ENCODE results near the gene UBA6.
A peak's percentile ranks its signal among the peaks of the same experiment; 100 is the strongest.
"Not testable (repeated sequence)": the region's sequence is repeated elsewhere in the genome, so short reads cannot be mapped to it uniquely, and the experiment has no call there.

The UBA6 gene

DNA sequence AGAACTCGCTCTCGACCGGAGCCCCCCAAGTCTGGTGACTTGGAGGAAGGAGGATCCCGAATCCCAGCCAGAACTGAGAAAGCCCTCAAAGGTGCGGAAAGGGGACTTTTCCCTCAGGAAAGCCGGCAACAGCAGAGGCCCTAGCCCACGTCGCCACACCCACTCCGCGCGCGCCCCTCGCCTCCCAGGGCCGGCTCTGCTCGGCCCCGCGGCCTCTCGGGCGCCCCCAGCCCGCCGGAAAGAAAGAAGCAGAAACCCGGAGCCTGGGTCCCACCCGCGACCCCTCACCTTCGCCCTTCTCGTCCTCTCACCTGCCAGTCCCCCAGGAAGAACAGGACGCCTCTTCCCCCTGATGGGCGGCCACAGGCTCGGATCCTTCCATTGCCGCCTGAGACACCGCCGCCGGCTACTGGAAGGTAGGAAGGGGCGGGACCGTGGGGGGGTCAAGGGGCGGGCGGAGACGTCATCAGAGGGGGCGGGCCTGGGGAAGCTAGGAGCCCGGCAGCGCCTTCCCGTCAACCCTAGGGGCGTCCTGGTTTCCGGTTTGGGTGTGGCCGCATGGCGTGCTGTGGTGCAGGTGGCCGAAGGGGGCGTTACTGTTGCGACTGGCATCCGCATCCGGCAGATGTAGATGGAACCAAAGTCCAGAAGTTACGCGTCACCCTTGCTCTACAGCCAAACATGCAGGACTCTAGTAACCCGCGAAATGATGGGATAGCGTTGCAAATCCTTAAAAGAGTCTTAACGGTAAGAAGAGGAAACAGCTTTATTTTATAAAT, at the start of gene UBA6:
Gene UBA6, minus strand, starts transcription at position 418 of the 779 bp plus-strand sequence. Its CDS starts 36 bp downstream, at position 382.
- DNase-seq (ENCODE audit: low read depth) = peak; percentile 93

- DNase-seq (ENCODE audit: low read depth) = no peak
Observed at GRCh38 chr4:67750691-67751090, 49.7 kb upstream of the UBA6 start.

DNA sequence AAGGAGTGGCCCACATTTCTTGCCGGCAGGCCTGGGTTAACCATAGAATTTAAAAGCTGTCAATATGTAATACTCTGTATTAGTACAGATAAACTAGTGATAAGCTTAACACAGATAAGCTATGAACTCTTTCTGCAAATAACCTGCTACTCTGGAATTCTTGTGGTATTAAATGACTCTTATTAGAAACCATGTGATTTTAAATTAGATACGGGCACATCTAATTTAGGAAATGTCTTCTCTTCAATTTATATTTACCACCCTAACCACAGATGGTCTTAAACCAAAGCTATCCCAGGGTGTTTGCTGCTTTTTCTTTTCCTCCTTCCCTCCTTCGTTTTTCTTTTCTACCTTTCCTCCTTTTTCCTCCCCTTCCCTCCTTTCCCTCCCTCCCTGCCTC, 48.3 kb upstream of the UBA6 start:
- DNase-seq (ENCODE audit: low read depth) = no peak

DNA sequence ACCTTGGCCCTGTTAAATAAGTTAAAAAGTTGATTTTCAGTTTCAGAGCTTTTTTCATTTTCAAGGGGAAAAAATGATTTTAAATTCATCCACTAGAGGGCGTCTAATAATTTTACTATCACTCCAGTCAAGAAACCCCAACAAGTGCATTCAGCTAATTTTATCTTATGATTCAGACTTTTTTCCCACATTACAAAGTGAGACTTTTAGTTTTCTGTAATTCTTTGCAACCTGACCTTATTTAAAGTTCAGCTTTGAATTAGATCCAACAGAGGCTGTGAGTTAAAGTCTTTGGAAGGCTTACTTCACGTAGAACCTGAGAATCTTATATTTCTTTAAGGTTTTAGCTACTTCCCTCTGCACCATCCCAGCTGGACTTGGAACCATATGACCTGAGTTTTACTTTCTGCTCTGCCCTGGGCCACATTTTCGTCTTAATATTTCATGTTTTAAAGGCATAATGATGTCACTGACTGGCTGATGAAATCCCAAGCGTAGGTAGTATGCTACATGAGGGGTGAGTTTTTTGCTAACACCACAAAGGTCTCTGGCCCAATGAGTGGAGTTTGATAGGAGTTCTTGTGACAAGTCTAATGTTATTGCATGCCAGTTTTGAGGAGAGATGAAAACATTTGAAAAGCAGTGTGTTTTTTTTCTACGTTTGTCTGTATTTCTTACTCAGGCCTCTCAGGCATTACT, 46.0 kb upstream of the UBA6 start:
- no peak for DNase-seq (ENCODE audit: low read depth)

GRCh38 chr4:67744561-67745283, 43.8 kb upstream of the UBA6 start:
- DNase-seq (ENCODE audit: low read depth) = no peak

GRCh38 chr4:67743194-67743593, 42.2 kb upstream of the UBA6 start:
- DNase-seq (ENCODE audit: low read depth) = no peak

GRCh38 chr4:67736262-67736661, 35.3 kb upstream of the UBA6 start:
- DNase-seq (ENCODE audit: low read depth) = no peak

GRCh38 chr4:67735325-67735724, 34.4 kb upstream of the UBA6 start:
- DNase-seq (ENCODE audit: low read depth) = no peak

GRCh38 chr4:67730511-67730910, 29.6 kb upstream of the UBA6 start:
- DNase-seq (ENCODE audit: low read depth) = not testable (repeated sequence)

DNA sequence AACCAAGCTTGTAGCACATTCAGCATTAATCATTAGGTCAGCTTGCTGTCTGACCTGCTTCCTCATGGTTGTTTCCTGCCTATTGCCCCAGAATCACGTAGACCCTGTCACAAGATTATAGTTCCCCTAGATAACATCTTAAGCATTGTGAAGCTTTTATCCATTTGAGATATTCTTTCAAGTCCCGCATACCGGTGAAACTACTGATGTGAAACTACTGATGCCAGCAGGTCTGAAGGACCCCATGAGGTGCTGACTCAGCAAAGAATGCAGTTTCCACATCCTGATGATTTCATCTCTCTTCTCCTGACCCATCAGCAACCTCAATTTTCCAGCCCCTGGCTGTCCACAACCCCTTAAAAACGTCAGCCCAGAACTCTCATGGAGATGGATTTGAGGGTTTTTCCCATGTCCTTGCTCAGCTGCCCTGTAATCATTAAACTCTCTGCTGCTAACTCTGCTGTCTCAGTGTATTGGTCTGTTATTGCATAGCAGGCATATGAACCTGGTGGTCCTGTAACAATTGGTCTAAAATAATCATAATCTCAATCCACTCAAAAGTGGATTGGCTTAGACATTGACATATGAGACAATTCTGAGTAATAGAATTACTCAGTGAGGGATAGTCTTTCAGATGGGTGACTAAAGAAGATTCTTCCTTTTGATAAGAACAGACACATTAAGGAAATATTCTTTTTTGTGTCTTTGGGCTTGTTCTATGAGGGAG, 26.3 kb upstream of the UBA6 start:
- DNase-seq (ENCODE audit: low read depth) = no peak

DNA sequence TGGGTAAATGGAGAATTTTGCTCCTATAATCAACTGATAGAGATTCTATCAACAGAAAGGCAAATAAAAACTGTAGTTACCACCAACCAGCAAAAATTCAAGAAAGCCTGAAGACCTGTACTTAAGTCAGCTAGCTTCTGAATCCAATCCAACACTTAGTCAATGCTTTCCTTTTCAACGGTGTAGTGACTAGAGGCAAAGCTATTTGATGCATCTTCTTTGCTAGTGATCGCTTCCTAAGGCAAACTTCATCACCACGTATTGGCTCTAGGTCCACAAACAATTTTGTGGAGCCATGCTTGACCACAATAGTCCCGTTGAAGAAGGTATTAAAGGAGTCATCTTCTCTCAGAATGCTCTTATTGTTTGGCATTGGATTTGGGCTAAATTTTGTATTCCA, 25.0 kb upstream of the UBA6 start:
- DNase-seq (ENCODE audit: low read depth) = no peak

GRCh38 chr4:67725132-67725531, 24.2 kb upstream of the UBA6 start:
- DNase-seq (ENCODE audit: low read depth) = no peak

- no peak for DNase-seq (ENCODE audit: low read depth)
Observed at GRCh38 chr4:67723949-67724348, 23.0 kb upstream of the UBA6 start.

- no peak for DNase-seq (ENCODE audit: low read depth)
Observed at GRCh38 chr4:67723341-67723740, 22.4 kb upstream of the UBA6 start.

GRCh38 chr4:67721770-67722597, 21.0 kb upstream of the UBA6 start:
- DNase-seq (ENCODE audit: low read depth) = no peak

DNA sequence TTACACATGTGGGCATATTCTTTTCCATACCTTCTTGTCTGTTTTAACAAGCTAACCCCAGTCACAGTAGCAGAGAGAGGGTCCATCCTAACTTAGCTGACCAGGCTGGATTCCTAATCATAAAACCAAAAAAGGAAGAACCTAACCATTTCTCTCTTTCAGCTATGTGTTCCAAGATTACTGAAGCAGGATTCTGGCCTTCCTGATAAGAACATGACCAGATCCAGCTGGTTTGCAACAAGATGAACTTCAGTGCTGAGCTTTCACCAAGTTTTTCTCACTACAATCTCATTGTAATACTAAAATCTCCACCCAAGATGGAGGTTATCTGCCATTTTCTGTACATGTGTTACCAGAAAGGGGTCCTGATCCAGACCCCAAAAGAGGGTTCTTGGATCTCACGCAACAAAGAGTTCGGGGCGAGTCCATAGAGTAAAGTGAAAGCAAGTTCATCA, 20.4 kb upstream of the UBA6 start:
- DNase-seq (ENCODE audit: low read depth) = no peak

- no peak for DNase-seq (ENCODE audit: low read depth)
Observed at GRCh38 chr4:67719953-67720617, 19.1 kb upstream of the UBA6 start.

GRCh38 chr4:67718848-67719247, 17.9 kb upstream of the UBA6 start:
- no peak for DNase-seq (ENCODE audit: low read depth)

GRCh38 chr4:67717586-67717985, 16.6 kb upstream of the UBA6 start:
- DNase-seq (ENCODE audit: low read depth) = no peak

GRCh38 chr4:67714955-67715354, 14.0 kb upstream of the UBA6 start:
- DNase-seq (ENCODE audit: low read depth) = no peak

DNA sequence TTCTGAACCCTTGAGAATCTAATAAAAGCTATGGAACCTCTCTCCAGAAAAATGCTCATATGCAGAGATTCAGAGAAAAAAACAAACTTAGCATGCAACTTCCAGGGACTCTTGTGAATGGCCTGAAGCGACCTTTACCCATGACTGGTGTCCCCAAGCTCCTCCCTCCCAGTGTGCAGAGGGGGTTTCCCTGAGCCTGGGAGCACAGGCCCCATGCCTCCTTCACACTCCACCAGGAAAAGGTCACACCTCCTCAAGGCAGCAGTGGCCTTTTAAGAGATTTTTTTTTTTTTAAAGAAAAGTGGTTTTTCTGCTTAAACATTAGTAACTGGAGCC, 13.3 kb upstream of the UBA6 start:
- DNase-seq (ENCODE audit: low read depth) = no peak

Data from stimulated activated CD8-positive, alpha-beta memory T cell treated with anti-CD3 and anti-CD28 coated beads, Interleukin-12 subunit alpha, Interleukin-12 subunit beta, amount 100 ng/mL, for 1 hour (primary cell).